HUDEP-2 (cell line): ENCODE measurements around the gene RHOB.
A peak's percentile ranks its signal among the peaks of the same experiment; 100 is the strongest.
"Not testable (repeated sequence)": the region's sequence is repeated elsewhere in the genome, so short reads cannot be mapped to it uniquely, and the experiment has no call there.

Experiments
- DNase-seq, 76 experiments: peaks; one replicate each; lab custom pipeline; 2025; ENCODE audit not compliant: unreplicated experiment in 76 of 76; lab: John Stamatoyannopoulos, UW

RHOB gene

DNA sequence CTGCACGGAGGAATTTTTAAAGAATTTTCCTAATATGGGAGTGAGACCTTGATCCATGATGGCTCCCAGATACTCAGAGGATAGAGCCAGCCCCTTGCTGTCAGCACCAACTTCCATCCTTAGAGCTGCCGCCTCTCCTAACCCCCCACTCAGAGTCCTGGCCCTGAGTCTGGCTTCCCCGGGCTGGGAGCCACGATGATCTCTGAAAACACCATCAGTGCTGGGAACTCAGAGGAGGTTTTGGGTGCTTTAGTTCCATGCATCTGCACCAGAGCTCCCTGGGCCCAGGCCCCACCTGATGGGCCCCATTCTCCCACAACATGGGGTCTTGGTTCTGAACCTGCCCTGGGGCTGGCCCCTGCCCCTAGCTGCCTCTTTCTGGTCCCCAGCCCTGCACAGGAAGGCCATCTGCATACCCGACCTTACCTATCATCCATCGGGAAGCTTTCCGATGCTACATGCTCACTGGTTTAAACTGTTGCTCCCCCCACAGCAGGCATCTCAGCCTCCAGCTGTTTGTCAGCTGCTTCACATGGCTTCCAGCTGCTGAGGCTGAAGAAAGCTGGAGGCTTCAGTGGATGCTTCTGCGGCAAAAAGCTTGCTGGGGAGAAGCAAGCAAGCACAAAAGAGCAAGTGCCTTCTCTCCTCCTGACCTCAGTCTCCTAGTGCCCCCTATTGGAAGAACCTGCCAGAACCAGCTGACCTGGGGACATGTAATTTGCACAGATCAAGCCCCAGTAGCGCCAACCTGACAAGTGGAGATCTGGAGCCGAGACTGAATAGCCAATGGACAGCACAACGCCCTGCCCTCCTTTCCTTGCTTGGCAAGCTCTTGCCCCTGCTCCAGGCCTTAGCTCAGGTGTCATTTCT is 24.2 kb upstream of the RHOB start:
- DNase-seq: peak in 11 of 76 experiments; percentile 2 to 45 (median 12)

DNA sequence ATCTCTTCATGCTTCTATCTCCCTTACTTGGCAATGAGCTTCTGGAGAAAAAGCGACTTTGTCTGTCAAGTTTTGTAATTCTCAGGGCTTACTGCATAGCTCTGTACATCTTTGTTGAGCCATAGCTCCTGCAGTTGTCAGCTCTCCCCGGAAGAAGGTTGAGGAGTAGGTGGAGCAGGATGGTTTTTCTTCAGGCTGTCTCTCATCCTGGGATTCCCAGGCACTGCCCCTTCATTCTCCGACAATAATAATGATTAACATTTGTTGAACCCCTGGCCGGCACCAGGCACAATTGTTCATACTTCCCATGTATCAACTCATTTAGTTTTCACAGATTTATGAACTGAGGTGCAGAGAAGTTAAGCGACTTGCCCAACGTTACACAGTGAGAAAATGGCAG is 23.5 kb upstream of the RHOB start:
- no peak for DNase-seq

DNA sequence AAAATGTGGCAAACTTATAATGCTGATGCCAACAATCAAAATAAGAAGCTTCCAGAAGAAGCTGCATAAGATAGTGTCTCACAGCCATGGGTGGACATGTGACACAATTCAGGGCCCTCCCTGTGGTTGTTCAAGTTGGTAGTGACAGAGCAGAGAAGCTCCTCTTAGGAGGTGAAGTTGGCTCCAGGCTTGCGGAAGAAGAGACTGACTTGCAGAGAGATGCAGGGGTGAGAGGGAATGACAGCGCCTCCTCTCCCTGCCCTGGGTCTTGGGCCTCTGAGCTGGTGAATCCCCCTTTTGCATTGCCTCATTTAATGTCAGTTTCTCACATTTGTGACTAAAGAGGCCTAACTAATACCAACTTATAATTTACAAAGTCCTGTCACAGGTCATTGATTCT is 23.0 kb upstream of the RHOB start:
- peak in 3 of 76 experiments; percentile 1 to 24 (median 7) for DNase-seq

DNA sequence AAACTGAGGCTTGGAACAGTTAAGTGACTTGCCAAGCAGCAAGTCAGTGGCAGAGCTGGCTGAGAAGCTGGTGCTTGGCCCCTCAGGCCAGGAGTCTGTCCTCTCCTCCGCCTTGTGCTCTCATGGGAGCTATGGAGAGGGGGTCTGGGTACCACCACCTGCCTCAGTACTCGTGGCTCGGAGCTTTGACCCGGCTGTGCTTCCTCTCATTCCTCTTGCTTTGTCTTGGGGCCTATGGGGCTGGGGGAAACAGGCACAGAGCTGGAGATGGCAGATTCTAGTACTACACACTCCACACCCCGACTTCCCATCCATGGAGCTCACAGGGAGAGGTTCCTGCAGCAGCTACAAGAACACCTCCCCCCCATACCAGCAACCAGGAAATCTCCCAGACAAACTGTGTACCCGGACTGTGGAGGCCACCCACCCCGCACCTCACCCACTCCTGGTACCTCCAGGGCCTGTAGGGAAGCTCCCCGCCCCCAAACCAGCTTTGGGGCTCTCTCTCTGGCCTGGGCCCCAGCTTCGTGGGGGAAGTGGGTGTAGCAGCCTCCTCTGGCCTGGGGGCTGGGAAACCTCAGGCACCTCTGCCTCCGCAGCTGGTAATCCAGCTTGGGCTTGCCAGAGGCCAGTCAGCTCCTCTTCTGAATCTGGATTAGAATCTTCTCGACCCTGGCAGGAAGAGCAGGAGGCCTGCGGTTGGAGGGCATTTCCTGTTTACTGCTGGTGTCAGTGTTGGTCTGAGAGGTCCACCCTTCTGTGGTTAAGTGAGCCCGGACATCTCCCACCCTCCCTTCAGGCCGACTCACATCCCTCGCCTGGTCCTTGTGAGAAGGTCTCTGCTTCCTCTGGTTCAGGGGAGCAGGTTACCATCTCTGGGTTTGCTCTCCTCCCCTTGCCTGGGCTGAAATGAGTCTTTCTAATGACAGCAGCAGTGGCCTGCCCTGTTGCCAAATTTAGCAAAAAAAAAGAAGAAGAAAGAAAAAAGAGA is 22.3 kb upstream of the RHOB start:
- peak in 40 of 76 experiments; percentile 4 to 76 (median 30) for DNase-seq

DNA sequence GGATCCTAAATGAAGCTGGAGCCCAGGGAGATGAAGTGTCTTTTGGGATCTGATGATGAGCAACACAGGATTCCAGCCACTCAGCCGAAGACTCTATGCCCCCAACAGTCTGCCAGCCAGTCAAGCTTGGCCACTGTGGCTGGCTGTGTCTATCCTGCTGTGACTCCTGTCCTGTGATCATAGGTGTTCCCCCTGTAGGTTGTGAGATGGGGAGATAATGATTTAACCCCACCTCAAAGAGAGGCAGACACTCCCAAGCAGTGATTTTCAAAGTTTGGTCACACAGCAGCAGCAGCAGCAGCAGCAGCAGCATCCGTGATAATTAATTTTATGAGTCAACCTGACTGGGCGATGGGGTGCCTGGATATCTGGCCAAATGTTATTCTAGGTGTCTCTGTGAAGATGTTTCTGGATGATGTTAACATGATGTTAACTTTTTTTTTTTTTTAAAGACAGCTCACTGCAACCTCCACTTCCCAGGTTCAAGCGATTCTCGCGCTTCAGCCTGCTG is 21.4 kb upstream of the RHOB start:
- DNase-seq: no peak

DNA sequence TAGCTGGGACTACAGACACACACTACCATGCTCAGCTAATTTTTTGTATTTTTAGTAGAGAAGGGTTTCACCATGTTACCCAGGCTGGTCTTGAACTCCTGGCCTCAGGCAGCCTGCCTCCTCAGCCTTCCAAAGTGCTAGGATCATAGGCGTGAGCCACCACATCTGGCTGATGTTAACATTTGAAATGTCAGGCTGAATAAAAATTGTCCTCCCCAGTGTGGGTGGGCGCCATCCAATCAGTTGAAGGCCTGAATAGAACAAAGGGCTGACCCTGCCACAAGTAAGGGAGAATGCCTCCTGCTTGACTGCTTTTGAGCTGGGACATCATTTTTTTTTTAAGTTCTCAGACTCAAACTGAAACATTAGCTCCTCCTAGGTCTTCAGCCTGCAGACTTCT is 21.0 kb upstream of the RHOB start:
- no peak for DNase-seq

DNA sequence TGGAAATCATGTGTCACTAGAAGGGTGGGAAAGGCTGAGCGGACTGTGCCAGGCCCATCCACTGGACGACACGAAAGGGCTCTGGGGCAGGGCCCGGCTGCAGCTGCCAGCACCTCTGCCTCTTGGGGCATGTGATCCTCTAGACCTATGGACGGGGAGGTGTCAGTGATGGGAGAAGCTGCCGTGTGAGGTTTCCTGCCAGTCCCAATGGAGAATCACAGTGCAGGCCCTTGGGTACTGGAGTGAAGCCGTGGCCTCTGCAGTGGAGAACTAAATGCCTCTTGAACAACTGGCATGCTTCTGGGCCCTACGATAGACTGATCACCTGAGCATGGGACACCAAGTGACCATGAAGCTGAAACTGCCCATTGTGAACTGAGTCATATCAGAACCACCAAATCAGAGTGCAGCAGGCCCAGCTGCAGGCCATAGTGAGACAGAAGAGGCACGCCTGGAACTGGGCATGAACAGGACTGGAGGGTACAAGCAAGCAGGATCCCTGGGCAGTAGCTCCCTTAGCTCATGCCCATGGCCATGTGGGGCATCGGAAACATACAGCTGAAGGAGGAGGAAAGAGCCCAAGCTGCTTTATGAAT is 18.8 kb upstream of the RHOB start:
- no peak for DNase-seq

DNA sequence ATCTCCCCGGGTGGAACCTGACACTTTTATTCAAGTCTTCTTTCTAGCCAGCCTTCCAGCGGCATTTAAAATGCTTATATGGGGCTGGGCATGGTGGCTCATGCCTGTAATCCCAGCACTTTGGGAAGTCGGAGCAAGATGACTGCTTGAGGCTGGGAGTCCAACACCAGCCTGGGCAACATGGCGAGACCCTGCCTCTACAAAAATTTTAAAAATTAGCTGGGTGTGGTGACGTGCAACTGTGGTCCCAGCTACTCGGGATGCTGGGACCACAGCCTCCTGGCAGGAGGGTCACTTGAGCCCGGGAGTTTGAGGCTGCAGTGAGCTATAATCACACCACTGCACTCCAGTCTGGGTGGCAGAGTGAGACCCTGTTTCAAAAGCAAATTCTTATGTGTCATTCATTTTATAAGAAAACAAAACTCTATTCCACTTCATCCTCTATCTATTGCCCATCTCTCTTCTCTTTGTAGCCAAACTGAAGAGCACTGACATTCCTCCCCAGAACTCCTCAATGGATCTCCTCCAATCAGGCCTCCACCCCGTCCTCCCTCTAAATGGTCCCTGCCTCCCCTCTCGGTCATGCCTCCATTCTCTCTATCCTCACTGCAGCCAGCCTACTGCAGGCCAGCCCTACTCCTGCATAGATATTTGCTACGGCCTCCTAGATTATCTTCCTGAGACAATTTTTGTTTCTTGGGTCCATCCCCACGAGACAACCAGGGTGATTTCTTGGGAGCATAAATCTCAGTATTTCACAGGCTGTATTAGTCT is 18.0 kb upstream of the RHOB start:
- DNase-seq: no peak

DNA sequence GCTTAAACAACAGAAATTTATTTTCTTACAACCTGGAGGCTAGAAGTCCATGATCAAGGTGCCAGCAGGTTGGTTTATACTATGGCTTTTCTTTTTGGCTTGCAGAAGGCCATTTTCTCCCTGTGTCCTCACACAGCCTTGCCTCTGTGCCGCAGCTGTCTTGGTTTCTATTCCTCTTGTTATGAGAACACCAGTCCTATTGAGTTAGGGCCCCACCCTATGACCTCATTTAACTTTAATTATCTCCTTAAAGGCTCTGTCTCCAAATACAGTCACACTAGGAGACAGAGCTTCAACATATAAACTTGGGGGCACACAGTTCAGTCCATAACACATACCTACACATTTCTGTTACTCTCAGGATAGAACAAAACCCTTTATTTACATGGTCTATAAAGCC is 17.3 kb upstream of the RHOB start:
- DNase-seq: peak in 1 of 76 experiments; percentile 24

DNA sequence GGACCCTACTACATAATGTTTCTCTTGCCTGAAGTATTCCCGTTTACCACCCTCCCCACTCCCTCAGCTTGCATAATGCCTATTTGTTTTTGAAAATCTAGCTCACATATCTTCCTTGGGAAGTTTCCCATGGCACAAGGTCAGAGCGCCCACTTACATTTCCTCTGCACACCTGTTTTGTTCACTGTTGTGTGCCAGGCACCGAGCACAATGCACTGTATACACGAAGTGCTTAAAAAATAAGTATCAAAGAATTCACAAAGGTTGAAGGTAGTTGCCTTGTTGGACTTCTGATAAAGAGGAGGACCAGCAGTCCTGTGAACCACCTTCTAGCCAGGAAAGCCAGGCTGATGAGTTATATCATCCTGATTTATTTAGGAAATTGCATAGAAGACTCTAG is 16.8 kb upstream of the RHOB start:
- no peak for DNase-seq

DNA sequence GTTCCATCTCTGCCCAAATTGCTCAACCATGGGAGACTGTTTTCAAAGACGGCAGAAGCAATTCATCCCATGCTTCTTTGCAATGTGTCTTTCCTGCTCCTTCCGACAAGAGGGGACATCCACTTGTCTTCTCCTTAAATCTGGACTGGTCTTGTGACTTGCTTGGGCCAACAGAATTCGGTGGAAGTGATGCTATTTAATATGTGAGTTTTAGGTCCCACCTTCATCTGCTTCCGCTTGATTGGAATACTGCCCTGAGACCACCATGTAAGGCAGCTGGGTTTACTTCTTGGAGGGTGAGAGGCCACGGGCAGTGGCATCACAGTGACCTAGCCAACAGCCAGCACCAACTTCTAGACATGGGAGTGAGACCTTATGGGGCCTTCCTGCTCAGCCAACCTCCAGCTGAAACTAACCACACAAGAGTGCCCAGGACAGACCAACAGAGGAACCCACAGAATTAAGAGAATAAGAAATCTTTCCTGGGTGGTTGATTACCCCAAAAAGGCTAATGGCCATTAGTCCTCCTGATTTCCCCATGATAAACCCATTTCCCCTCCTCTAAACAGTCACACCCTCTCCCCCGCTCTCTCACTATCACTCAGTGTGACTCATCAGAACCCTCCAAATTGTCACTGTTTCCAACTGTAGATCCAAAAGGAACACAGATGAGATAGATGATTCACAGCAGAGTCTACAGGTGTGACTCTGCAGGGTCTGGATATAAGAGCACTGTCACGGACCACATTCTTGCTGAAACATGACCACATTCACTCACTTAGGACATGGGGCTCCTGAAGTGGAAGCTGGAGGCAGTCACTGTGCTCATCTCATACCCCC is 16.2 kb upstream of the RHOB start:
- peak in 25 of 76 experiments; percentile 7 to 69 (median 33) for DNase-seq

DNA sequence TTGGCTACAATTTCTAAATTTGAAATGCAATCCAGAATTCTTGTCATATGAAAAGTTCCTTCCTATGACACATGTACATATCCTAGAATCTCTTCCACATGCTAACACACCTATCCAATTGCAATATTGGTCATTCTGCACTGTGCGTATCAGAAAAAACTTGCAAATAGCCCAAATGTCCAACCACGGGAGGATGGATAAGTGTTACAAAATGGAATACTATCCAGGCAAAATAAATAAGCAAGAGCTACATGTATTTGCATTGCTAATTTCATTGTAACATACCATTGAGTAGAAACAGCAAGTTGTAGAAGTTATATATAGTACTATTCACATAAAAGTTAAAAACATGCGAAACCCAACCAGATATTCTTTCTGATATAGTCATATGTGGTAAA is 15.6 kb upstream of the RHOB start:
- no peak for DNase-seq

DNA sequence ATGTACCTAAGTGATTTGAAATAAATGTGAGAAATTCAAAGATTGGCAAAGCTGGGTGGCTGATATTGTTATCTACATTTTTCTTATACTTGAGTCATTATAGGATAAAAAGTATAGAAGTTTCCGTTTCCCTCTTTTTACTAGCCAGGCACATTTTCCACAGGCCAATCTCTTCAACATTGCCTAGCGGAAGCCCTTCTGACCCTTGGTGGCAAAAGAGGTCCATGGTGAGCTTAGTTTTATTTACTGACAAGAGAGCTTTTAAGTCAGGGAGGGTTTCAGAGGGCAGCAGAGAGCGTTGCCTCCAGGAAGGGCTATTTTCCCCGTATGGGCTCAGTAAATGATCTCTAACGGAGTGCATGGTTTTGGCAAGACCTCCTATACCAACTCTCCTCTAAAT is 15.1 kb upstream of the RHOB start:
- no peak for DNase-seq

DNA sequence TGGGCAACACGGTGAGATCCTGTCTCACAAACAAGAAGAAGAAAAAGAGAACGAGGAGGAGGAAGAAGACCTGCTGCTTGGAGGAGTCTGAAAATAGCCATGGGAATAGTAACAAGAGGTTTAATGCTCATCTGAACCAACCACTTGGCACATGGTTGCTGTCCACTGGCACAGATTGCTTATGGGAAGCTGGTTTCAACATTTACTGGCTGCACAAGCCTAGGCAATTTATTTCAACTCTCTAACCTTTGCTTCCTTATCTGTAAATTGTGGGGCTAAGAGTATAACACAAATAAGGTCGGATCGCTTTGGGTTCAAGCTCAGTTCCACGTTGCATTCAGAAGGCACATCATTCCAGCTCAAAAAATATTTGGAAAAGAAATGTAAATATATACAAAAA is 14.2 kb upstream of the RHOB start:
- DNase-seq: no peak

DNA sequence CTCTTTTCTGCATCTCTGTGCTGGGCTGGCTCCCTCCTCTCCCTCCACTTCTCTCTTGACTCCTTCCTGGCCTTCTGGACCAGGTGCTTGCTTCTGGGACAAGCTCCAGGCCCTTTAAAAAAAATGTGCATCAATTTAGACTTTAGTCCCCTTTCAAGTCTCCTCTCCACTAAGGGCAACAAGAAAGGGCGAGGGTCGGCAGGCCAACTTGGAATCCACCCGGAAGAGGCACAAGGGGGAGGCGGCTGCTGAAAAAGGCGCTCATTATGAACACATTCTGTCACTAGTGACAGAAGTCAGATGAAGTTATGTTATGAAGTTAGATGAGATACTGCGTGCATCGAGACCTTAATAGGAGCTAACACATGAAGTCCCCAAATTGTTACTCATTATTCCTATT is 13.6 kb upstream of the RHOB start:
- DNase-seq: no peak

DNA sequence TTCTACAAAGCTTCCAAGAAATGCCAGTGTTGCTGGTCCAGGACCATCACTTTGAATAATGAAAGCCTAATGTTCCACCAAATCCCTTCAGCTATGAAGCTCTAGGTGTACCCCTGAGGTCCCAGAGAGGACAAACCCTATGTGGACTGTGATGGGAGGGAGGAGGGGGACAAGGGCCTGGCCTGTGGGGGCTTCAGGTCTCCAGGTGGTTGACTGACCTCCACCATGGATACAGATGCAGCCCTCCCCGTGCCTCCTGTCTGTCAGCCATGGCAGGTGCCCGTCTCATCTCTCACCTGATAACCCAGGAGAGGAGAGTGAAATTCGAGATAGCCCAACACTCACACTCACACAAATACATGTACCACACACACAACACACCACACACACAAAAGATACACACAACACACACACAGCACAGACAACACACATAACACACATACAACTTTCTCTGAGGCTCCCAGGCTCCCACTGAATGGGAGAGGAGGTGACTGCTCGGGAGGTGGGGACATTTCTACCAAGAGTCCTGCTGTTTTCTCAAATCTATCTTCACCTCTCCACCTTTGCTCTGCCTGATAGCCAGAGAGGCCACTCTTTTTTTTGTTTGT is 12.8 kb upstream of the RHOB start:
- DNase-seq: no peak

DNA sequence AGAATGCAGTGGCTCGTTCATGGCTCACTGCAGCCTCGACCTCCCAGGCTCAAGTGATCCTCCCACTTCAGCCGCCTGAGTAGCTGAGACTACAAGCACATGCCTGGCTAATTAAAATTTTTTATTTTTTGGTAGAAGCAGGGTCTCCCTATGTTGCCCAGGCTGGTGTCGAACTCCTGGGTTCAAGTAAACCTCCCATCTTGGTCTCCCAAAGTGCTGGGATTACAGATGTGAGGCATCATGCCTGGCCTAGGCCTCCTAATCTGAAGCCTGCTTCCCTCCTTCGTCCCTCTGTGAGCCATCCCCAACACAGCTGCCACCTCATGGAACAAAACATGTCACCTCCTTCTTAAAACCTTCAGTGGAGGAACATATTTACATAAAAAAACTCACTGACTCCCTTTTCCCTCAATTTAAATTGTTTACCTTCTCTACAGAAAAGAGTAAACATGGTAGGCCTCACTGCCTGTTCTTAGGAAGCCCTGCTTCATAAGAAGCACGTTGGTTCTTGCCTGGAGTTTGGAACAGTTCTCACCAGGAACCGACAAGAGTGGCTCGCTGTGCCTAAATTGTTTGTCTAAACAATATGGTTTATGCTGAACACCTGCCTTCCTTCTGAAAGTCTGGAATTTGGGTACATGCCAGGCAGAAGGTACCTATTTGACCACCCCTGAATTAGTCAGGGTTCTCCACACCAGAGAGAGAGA is 12.1 kb upstream of the RHOB start:
- DNase-seq: no peak

DNA sequence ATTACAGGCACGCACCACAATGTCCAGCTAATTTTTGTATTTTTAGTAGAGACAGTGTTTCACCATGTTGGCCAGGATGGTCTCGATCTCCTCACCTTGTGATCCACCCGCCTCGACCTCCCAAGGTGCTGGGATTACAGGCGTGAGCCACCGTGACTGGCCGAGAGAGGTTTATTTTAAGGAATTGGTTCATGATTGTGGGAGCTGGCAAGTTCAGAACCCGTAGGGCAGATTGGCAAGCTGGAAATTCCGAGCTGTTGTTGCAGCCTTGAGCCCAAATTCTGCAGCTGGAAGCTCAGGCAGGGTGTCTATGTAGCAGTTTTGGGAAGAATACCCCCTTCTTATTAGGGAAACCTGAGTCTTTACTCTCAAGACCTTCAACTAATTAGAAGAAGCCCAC is 11.4 kb upstream of the RHOB start:
- DNase-seq: not testable (repeated sequence)
